Smooth muscle cell (in vitro differentiated cells): ENCODE measurements around the gene GRIN2A. TPM values are rescaled to one million over a fixed set of nuclear protein-coding genes. Genes with fewer than 3 reads are reported as not detected.

ENCODE experiments used
- DNase-seq: peaks from one replicate; lab custom pipeline; 2025; ENCODE audit not compliant: unreplicated experiment; lab: John Stamatoyannopoulos, UW
- H2AFZ ChIP-seq: fragments of 200-600 bp; sonication (generic); 2 replicates; pipeline ENCODE4 v1.6.0; 2016; ENCODE audit warnings: antibody characterized with exemption, low read depth, mild to moderate bottlenecking
- H3F3A ChIP-seq: fragments of 200-600 bp; sonication (generic); 2 replicates; pipeline ENCODE4 v1.6.0; 2017; ENCODE audit warnings: antibody characterized with exemption, low read depth
- H3K27ac ChIP-seq: fragments of 200-600 bp; sonication (generic); 2 replicates; pipeline ENCODE4 v1.5.1; 2016; ENCODE audit warnings: low read depth, mild to moderate bottlenecking
- H3K27me3 ChIP-seq: fragments of 200-600 bp; sonication (generic); 2 replicates; pipeline ENCODE4 v1.6.1; 2016; ENCODE audit warnings: low read depth, mild to moderate bottlenecking
- H3K36me3 ChIP-seq: fragments of 200-600 bp; sonication (generic); 2 replicates; pipeline ENCODE4 v1.5.1; 2016; ENCODE audit warnings: low read depth
- H3K4me1 ChIP-seq: fragments of 200-600 bp; sonication (generic); 2 replicates; pipeline ENCODE4 v1.5.1; 2016; ENCODE audit warnings: low read depth
- H3K4me2 ChIP-seq: fragments of 200-600 bp; sonication (generic); 2 replicates; pipeline ENCODE4 v1.6.0; 2016; ENCODE audit warnings: mild to moderate bottlenecking
- H3K4me3 ChIP-seq: fragments of 200-600 bp; sonication (generic); 2 replicates; pipeline ENCODE4 v1.5.1; 2016; ENCODE audit warnings: mild to moderate bottlenecking
- H3K79me2 ChIP-seq: fragments of 200-600 bp; sonication (generic); 2 replicates; pipeline ENCODE4 v1.6.0; 2016; ENCODE audit warnings: low read depth, mild to moderate bottlenecking
- H3K9ac ChIP-seq: fragments of 200-600 bp; sonication (generic); 2 replicates; pipeline ENCODE4 v1.6.0; 2016; ENCODE audit warnings: low read depth
- H3K9me3 ChIP-seq: fragments of 200-600 bp; sonication (generic); replicated peaks from 2 replicates; pipeline ENCODE4 v1.5.1; 2016; ENCODE audit warnings: low read depth
- H4K20me1 ChIP-seq: fragments of 200-600 bp; sonication (generic); 2 replicates; pipeline ENCODE4 v1.6.0; 2016; ENCODE audit warnings: low read depth
- CTCF ChIP-seq: fragments of 200-600 bp; sonication (generic); IDR thresholded peaks from 2 replicates; pipeline ENCODE4 v1.5.1; 2017; ENCODE audit warnings: borderline replicate concordance, mild to moderate bottlenecking, antibody characterized with exemption; ENCODE audit not compliant: insufficient read depth, poor library complexity, severe bottlenecking
- WGBS: methylation state at CpG from one replicate; pipeline ENCODE4 v1.1.7; 2016; ENCODE audit warnings: low lambda C conversion rate; 5-methylcytosine and 5-hydroxymethylcytosine counted together
- polyA plus RNA-seq: library from polyadenylated mRNA; unstranded; fragments of >200 nt; fragmentation: Nextera tagmentation; extraction: Ambion mirVana; gene quantifications from 2 replicates; pipeline ENCODE4 v1.2.1, GENCODE V29; 2016
- total RNA-seq: library from RNA; depleted of rRNA; stranded (reverse); fragments of >200 nt; gene quantifications from 2 replicates; pipeline ENCODE4 v1.2.3, GENCODE V29; 2014

GRIN2A gene
- total and polyA plus RNA-seq, 2 experiments from 2014 or later = 0.02 to 0.13 TPM

- H3K4me3 ChIP-seq = no peak overlapping the region
- no peaks in the 10 kb centered on the region for H3F3A ChIP-seq
- no peak overlapping the region for H3K27ac ChIP-seq
- no peak for DNase-seq
- H3K36me3 ChIP-seq = no peaks in the 10 kb centered on the region
- H3K27me3 ChIP-seq = no peaks in the 10 kb centered on the region
- H3K79me2 ChIP-seq = no peaks in the 10 kb centered on the region
- no peak overlapping the region for H2AFZ ChIP-seq
- H3K9ac ChIP-seq = no peak overlapping the region
- 94% methylated on average over 3 of the region's 3 CpGs for WGBS
- no peak for TF ChIP-seq CTCF
- no peaks in the 10 kb centered on the region for H4K20me1 ChIP-seq
- H3K4me1 ChIP-seq = no peaks in the 10 kb centered on the region
- H3K4me2 ChIP-seq = no peak overlapping the region
- H3K9me3 ChIP-seq = no peaks in the 10 kb centered on the region
These were observed 336.4 kb downstream of the GRIN2A start for GRCh38 chr16:9845661-9846361.

GRCh38 chr16:9844361-9844760 lies 337.9 kb downstream of the GRIN2A start:
- H2AFZ ChIP-seq = no peak overlapping the region
- no peak overlapping the region for H3K4me2 ChIP-seq
- 53% methylated on average over 6 of the region's 6 CpGs for WGBS
- H3K79me2 ChIP-seq = no peaks in the 10 kb centered on the region
- no peak for TF ChIP-seq CTCF
- no peaks in the 10 kb centered on the region for H4K20me1 ChIP-seq
- H3K27me3 ChIP-seq = no peaks in the 10 kb centered on the region
- no peak overlapping the region for H3K9ac ChIP-seq
- H3K27ac ChIP-seq = no peak overlapping the region
- H3K36me3 ChIP-seq = no peaks in the 10 kb centered on the region
- no peaks in the 10 kb centered on the region for H3F3A ChIP-seq
- H3K4me1 ChIP-seq = no peaks in the 10 kb centered on the region
- H3K9me3 ChIP-seq = no peaks in the 10 kb centered on the region
- no peak for DNase-seq
- no peak overlapping the region for H3K4me3 ChIP-seq

GRCh38 chr16:9843424-9844018 lies 338.7 kb downstream of the GRIN2A start:
- Histone ChIP-seq H3K4me1 (no peaks in the 10 kb centered on the region), H2AFZ (no peak overlapping the region), H3K4me2 (no peak overlapping the region), H3K79me2 (no peaks in the 10 kb centered on the region), H3K27me3 (no peaks in the 10 kb centered on the region), H3K9ac (no peak overlapping the region), H3K9me3 (no peaks in the 10 kb centered on the region), H3K4me3 (no peak overlapping the region), H4K20me1 (no peaks in the 10 kb centered on the region), H3F3A (no peaks in the 10 kb centered on the region), H3K36me3 (no peaks in the 10 kb centered on the region), H3K27ac (no peak overlapping the region)
- 80% methylated on average over 3 of the region's 3 CpGs for whole genome bisulfite sequencing
- TF ChIP-seq CTCF = no peak
- DNase-seq = no peak
